Measurements from ENCODE around the gene IGF2R. TPM values are rescaled to one million over a fixed set of nuclear protein-coding genes. Genes with fewer than 3 reads are reported as not detected.
A peak's percentile ranks its signal among the peaks of the same experiment; 100 is the strongest.
"Not testable (repeated sequence)": the region's sequence is repeated elsewhere in the genome, so short reads cannot be mapped to it uniquely, and the experiment has no call there.

Gene IGF2R
- total and polyA plus RNA-seq, 8 donors, result 11.0 to 54.0 (median 34.7) TPM

DNA sequence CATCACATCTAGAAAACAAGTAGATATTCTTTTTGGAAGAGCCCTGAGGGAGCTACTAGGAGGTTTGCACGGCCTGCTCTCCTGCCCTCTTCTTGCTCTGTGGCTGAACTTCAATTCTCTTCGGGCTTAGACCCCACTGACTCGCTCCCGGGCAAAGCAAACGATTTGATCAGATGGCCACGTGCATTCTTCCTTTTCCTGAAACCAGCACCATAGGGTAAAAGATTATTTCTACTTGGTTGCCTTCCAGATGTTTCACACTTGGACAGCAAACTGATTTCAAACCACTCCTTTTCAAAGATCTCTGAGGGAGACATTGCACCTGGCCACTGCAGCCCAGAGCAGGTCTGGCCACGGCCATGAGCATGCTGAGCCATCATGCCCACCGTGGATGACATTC, 152.7 kb downstream of the IGF2R start, which contains the start of gene SLC22A1:
Gene SLC22A1 (plus strand): TSS at position 258 of the 400 bp plus-strand sequence. CDS start 121 bp downstream, at position 379.
- TF ChIP-seq, protein P1, sequence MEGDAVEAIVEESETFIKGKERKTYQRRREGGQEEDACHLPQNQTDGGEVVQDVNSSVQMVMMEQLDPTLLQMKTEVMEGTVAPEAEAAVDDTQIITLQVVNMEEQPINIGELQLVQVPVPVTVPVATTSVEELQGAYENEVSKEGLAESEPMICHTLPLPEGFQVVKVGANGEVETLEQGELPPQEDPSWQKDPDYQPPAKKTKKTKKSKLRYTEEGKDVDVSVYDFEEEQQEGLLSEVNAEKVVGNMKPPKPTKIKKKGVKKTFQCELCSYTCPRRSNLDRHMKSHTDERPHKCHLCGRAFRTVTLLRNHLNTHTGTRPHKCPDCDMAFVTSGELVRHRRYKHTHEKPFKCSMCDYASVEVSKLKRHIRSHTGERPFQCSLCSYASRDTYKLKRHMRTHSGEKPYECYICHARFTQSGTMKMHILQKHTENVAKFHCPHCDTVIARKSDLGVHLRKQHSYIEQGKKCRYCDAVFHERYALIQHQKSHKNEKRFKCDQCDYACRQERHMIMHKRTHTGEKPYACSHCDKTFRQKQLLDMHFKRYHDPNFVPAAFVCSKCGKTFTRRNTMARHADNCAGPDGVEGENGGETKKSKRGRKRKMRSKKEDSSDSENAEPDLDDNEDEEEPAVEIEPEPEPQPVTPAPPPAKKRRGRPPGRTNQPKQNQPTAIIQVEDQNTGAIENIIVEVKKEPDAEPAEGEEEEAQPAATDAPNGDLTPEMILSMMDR (IDR thresholded peaks at IDR 0.05), result no peak
- no peaks in the 10 kb centered on the region for H3K9me3 ChIP-seq
- H3K4me1 ChIP-seq, result no peaks in the 10 kb centered on the region
- intact Hi-C loops (cut with DNase I), result no loop called here
- ATAC-seq (no peak), FAIRE-seq (no peak), DNase-seq (peak in 1 of 6 donors; percentile 2)
- no peaks in the 10 kb centered on the region for H3K27me3 ChIP-seq
- WGBS, 2 donors, result 66% methylated on average over 8 of the region's 8 CpGs
- no peak within 1 kb of the TSS for H3K4me3 ChIP-seq
- H3K36me3 ChIP-seq, result no peaks in the 10 kb centered on the region
- H3K27ac ChIP-seq, result no peak within 1 kb of the TSS

DNA sequence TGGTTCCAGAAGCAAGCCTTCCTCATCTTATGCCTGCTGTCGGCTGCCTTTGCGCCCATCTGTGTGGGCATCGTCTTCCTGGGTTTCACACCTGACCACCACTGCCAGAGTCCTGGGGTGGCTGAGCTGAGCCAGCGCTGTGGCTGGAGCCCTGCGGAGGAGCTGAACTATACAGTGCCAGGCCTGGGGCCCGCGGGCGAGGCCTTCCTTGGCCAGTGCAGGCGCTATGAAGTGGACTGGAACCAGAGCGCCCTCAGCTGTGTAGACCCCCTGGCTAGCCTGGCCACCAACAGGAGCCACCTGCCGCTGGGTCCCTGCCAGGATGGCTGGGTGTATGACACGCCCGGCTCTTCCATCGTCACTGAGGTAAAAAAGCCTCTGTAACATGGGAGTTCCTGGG, 153.1 kb downstream of the IGF2R start:
- intact Hi-C loops (cut with DNase I), result no loop called here
- TF ChIP-seq, protein P1 (IDR thresholded peaks at IDR 0.05), result no peak
- H3K27me3 ChIP-seq, result no peaks in the 10 kb centered on the region
- FAIRE-seq, result no peak
- H3K27ac ChIP-seq, result no peak overlapping the region
- ATAC-seq, result no peak
- peak in 1 of 6 donors; percentile 3 for DNase-seq
- H3K9me3 ChIP-seq, result no peaks in the 10 kb centered on the region
- no peaks in the 10 kb centered on the region for H3K4me1 ChIP-seq
- H3K36me3 ChIP-seq, result no peaks in the 10 kb centered on the region
- 92 to 97% methylated on average over 14 of the region's 14 CpGs for whole genome bisulfite sequencing, 2 donors
- H3K4me3 ChIP-seq, result no peak overlapping the region

GRCh38 chr6:160122744-160123143, 153.9 kb downstream of the IGF2R start:
- 94 to 96% methylated on average over 5 of the region's 5 CpGs for WGBS, 2 donors
- Histone ChIP-seq H3K4me1 (no peaks in the 10 kb centered on the region), H3K9me3 (no peaks in the 10 kb centered on the region), H3K27ac (no peak overlapping the region), H3K27me3 (no peaks in the 10 kb centered on the region), H3K36me3 (no peaks in the 10 kb centered on the region), H3K4me3 (no peak overlapping the region)
- no peak for FAIRE-seq
- ATAC-seq, result no peak
- intact Hi-C loops (cut with DNase I), result no loop called here
- no peak for DNase-seq
- TF ChIP-seq, protein P1 (IDR thresholded peaks at IDR 0.05), result no peak

DNA sequence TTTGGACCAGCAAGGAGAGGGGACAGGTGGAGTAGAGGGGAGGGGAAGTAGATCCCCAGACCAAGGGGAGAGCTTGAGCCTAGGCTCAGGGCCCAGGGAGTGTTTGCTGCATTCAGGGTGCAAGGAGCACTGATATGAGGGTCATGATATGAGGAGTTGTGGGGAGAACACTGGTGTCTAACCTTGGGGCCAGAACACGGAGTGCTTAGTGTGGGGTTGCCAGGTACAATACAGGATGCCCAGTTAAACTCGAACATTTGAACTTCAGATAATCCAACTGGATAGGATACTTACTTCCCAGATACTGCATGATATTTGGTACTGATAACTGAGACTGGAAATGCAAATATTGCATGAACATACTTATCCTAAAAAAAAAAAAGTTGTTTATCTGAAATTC, 155.1 kb downstream of the IGF2R start:
- no peak for FAIRE-seq

DNA sequence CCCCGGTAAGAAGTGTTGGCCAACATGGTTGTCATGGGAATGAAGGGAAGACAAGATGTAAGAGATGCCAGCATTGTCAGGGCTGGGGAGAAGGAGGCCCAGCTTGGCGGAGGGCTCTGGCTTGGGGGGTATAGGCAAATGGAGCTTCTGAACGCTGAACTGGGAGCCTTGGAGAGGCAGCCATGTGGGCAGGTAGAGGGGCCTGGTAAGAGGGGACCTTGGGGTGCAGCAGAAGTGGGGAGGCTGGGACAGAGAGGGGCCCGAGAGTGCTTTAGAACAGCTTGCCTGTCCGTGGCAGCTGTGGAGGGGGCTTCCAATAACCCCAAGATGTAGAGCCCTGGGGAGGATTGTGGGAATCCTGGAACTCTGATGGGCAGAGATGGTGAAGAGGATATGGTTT, 155.7 kb downstream of the IGF2R start:
- Histone ChIP-seq H3K36me3 (no peaks in the 10 kb centered on the region), H3K27ac (no peak overlapping the region), H3K4me1 (no peaks in the 10 kb centered on the region), H3K4me3 (no peak overlapping the region), H3K9me3 (no peaks in the 10 kb centered on the region), H3K27me3 (no peaks in the 10 kb centered on the region)
- FAIRE-seq, result no peak
- intact Hi-C loops (cut with DNase I), result no loop called here
- TF ChIP-seq, protein P1 (IDR thresholded peaks at IDR 0.05), result no peak
- WGBS, 2 donors, result 92 to 93% methylated on average over 5 of the region's 5 CpGs
- DNase-seq, result no peak
- no peak for ATAC-seq

More for the DNA sequence above, 155.1 kb downstream of the IGF2R start:
- H3K4me3 ChIP-seq, result no peak overlapping the region
- H3K9me3 ChIP-seq, result no peaks in the 10 kb centered on the region
- no peaks in the 10 kb centered on the region for H3K27me3 ChIP-seq
- H3K27ac ChIP-seq, result no peak overlapping the region
- ATAC-seq, result no peak
- no peaks in the 10 kb centered on the region for H3K36me3 ChIP-seq
- no peaks in the 10 kb centered on the region for H3K4me1 ChIP-seq
- TF ChIP-seq, protein P1 (IDR thresholded peaks at IDR 0.05), result no peak
- WGBS, 2 donors, result 60 to 71% methylated on average over 2 of the region's 2 CpGs
- DNase-seq, result no peak
- intact Hi-C loops (cut with DNase I), result no loop called here

DNA sequence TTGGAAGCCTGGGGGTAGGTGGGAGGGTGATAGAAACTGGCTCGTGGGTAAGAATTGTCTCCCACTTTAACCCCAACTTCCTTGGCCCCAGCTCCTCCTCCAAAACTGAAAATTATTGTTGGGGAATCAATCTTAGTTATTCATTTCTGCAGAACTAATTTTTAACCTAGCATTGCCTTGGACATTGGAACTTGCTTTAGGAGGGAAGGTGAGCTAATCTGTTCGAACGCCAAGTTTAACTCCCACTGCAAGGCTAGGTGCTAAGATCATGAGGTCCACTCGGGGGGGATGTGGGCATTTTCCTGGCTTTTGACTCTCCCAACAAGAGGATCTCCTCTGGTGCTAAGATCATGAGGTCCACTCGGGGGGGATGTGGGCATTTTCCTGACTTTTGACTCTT, 156.2 kb downstream of the IGF2R start:
- H3K4me3 ChIP-seq; H3K27ac ChIP-seq; H3K27me3 ChIP-seq; FAIRE-seq; H3K36me3 ChIP-seq; H3K4me1 ChIP-seq; H3K9me3 ChIP-seq; intact Hi-C loops (cut with DNase I); DNase-seq: not testable (repeated sequence)
- WGBS, 2 donors, result 42 to 46% methylated on average over 5 of the region's 5 CpGs
- peak in 3 of 4 donors; percentile 44 to 81 (median 63) for ATAC-seq
